ENCODE results near the gene DIAPH2. TPM values are rescaled to one million over a fixed set of nuclear protein-coding genes. Genes with fewer than 3 reads are reported as not detected.
A peak's percentile ranks its signal among the peaks of the same experiment; 100 is the strongest.
"Not testable (repeated sequence)": the region's sequence is repeated elsewhere in the genome, so short reads cannot be mapped to it uniquely, and the experiment has no call there.

Gene DIAPH2
- total RNA-seq, 1 experiment from 2014 or later = 22.5 TPM

GRCh38 chrX:96703379-96703778 is 18.7 kb downstream of the DIAPH2 start:
- H3K9me3 ChIP-seq (replicated peaks) = no peaks in the 10 kb centered on the region
- no peaks in the 10 kb centered on the region for H3K4me1 ChIP-seq
- H3K4me3 ChIP-seq = no peak overlapping the region
- DNase-seq = no peak
- H3K36me3 ChIP-seq = no peaks in the 10 kb centered on the region
- H3K27me3 ChIP-seq = no peaks in the 10 kb centered on the region
- no peak overlapping the region for H3K27ac ChIP-seq

GRCh38 chrX:96703816-96704215 is 19.2 kb downstream of the DIAPH2 start:
- Histone ChIP-seq H3K4me1 (no peaks in the 10 kb centered on the region), H3K27ac (no peak overlapping the region), H3K9me3 (replicated peaks) (no peaks in the 10 kb centered on the region), H3K27me3 (no peaks in the 10 kb centered on the region), H3K36me3 (no peaks in the 10 kb centered on the region), H3K4me3 (no peak overlapping the region)
- no peak for DNase-seq

- no peak for DNase-seq
- Histone ChIP-seq H3K27ac (no peak overlapping the region), H3K4me1 (no peaks in the 10 kb centered on the region), H3K27me3 (no peaks in the 10 kb centered on the region), H3K9me3 (replicated peaks) (no peaks in the 10 kb centered on the region), H3K4me3 (no peak overlapping the region), H3K36me3 (no peaks in the 10 kb centered on the region)
Measured at GRCh38 chrX:96704629-96705028, 20.0 kb downstream of the DIAPH2 start.

GRCh38 chrX:96705905-96706304 is 21.3 kb downstream of the DIAPH2 start:
- Histone ChIP-seq H3K9me3 (replicated peaks) (no peaks in the 10 kb centered on the region), H3K4me1 (no peaks in the 10 kb centered on the region), H3K4me3 (no peak overlapping the region), H3K27me3 (no peaks in the 10 kb centered on the region), H3K36me3 (no peaks in the 10 kb centered on the region), H3K27ac (no peak overlapping the region)
- DNase-seq = no peak

DNA sequence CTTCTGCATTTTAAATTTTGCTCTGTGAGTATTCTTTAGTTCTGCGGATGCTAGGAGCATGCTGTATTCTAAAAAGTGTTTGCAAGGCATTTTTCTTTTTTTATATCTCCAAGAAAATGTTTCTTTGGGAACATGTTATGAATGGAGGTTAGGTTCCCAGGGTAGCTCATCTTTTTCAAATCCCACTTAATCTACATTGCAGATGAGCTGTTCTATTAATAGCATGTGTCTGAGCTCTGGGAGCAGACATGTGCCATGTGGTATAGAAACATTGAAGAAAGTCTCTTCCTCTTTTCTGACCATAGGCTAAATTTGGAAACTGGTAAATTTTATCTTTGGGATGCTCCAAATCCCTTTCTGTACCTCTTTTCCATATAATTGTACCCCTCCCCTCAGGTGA is 23.2 kb downstream of the DIAPH2 start:
- H3K27me3 ChIP-seq = no peaks in the 10 kb centered on the region
- peak in 1 of 2 experiments; percentile 8 for DNase-seq
- no peaks in the 10 kb centered on the region for H3K9me3 ChIP-seq (replicated peaks)
- no peaks in the 10 kb centered on the region for H3K4me1 ChIP-seq
- H3K4me3 ChIP-seq = no peak overlapping the region
- no peaks in the 10 kb centered on the region for H3K36me3 ChIP-seq
- no peak overlapping the region for H3K27ac ChIP-seq

- H3K4me3 ChIP-seq = no peak overlapping the region
Measured at GRCh38 chrX:96710031-96710430, 25.4 kb downstream of the DIAPH2 start.

DNA sequence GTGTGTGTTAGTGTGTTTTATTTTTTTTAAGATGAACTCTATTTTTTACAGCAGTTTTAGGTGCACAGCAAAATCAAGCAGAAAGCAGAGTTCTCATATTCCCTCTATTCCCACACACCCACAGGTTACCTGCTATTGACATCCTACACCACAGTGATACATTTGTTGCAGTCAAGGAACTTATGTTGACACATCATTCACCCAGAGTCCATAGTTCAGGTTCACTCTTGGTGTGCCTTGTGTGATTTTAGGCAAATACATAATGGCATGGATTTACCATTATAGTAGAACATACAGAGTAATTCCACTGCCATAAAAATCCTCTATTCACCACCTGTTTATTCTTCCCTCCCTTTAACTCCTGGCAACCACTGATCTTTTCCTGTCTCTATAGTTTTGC is 28.7 kb downstream of the DIAPH2 start:
- Histone ChIP-seq H3K4me1 (no peaks in the 10 kb centered on the region), H3K36me3 (no peaks in the 10 kb centered on the region), H3K9me3 (replicated peaks) (no peaks in the 10 kb centered on the region), H3K27me3 (no peaks in the 10 kb centered on the region), H3K4me3 (no peak overlapping the region), H3K27ac (no peak overlapping the region)
- DNase-seq = no peak

More at GRCh38 chrX:96710031-96710430, 25.4 kb downstream of the DIAPH2 start:
- DNase-seq = no peak
- no peak overlapping the region for H3K27ac ChIP-seq
- H3K4me1 ChIP-seq = no peaks in the 10 kb centered on the region
- no peaks in the 10 kb centered on the region for H3K9me3 ChIP-seq (replicated peaks)
- no peaks in the 10 kb centered on the region for H3K36me3 ChIP-seq
- no peaks in the 10 kb centered on the region for H3K27me3 ChIP-seq

- H3K36me3 ChIP-seq; H3K4me3 ChIP-seq; H3K9me3 ChIP-seq (replicated peaks); H3K27ac ChIP-seq; DNase-seq; H3K4me1 ChIP-seq; H3K27me3 ChIP-seq: not testable (repeated sequence)
Measured at GRCh38 chrX:96714393-96714792, 29.8 kb downstream of the DIAPH2 start.

- Histone ChIP-seq H3K9me3 (replicated peaks) (no peaks in the 10 kb centered on the region), H3K27me3 (no peaks in the 10 kb centered on the region), H3K36me3 (no peaks in the 10 kb centered on the region), H3K4me3 (no peak overlapping the region), H3K27ac (no peak overlapping the region), H3K4me1 (no peaks in the 10 kb centered on the region)
- no peak for DNase-seq
Measured at GRCh38 chrX:96715481-96715880, 30.8 kb downstream of the DIAPH2 start.

GRCh38 chrX:96719161-96719875 is 34.7 kb downstream of the DIAPH2 start:
- no peak for DNase-seq
- H3K36me3 ChIP-seq = no peaks in the 10 kb centered on the region
- H3K27ac ChIP-seq = no peak overlapping the region
- no peaks in the 10 kb centered on the region for H3K9me3 ChIP-seq (replicated peaks)
- no peaks in the 10 kb centered on the region for H3K4me1 ChIP-seq
- H3K27me3 ChIP-seq = no peaks in the 10 kb centered on the region
- H3K4me3 ChIP-seq = no peak overlapping the region

DNA sequence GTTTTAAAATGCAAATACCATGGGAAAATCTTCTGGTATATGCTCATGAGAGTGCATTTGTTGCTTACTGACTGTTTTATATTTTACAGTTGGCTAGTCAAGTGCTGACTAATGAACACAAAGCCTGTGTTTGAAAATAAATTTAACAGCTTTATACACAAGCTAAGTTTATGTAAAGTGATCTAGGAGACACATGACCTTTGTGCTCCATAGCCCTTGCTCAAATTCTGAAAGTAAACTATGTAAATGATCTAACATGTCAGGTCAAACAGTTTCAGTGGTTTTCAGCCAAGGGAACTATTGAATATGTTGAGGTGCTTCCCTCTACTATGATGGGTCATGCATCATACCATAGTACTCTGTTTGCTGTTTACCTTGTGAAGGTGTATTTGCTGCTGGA is 36.7 kb downstream of the DIAPH2 start:
- Histone ChIP-seq H3K4me3 (no peak overlapping the region), H3K27me3 (no peaks in the 10 kb centered on the region), H3K36me3 (no peaks in the 10 kb centered on the region), H3K27ac (no peak overlapping the region), H3K9me3 (replicated peaks) (no peaks in the 10 kb centered on the region), H3K4me1 (no peaks in the 10 kb centered on the region)
- DNase-seq = no peak

DNA sequence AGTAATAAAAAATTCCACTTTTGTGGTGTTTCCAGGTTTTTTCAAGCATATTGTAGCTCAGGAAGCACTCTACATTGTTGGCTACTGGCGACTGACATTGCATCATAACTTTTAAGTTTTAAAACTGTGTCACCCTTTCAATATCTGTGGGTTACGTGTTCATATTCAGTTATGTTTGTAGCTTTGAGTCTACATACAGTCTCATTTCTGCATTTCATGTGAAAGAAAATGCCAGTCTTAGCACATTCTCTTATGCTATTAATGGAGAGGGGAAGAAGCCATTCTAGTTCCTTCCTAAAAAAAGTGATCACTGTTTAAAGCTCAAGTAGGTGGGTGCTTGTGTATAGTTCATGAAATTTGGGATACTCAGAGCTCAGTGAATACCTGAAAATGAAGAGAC is 38.1 kb downstream of the DIAPH2 start:
- Histone ChIP-seq H3K4me3 (no peak overlapping the region), H3K4me1 (no peaks in the 10 kb centered on the region), H3K27ac (no peak overlapping the region), H3K27me3 (no peaks in the 10 kb centered on the region), H3K9me3 (replicated peaks) (no peaks in the 10 kb centered on the region), H3K36me3 (no peaks in the 10 kb centered on the region)
- no peak for DNase-seq

DNA sequence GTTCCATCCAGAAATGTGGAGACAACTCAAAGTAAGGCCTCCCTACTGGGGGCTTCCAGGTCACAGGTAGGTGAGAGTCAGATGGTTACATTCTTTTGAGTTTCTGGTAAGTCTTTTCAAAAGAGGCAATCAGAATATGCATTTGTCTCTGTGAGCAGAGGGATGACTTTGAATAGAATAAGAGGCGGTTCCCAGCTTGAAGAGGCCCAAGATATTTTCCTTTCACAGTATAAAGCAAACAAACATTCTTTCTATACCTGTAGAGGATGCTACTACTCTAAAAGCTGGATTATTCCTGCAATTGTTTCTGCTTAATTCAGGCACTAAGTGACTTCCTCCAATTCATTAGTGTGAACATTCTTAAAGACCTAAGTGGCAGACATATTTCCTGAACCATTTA is 44.4 kb downstream of the DIAPH2 start:
- Histone ChIP-seq H3K4me1 (no peaks in the 10 kb centered on the region), H3K27ac (no peak overlapping the region), H3K36me3 (no peaks in the 10 kb centered on the region), H3K4me3 (no peak overlapping the region), H3K27me3 (no peaks in the 10 kb centered on the region), H3K9me3 (replicated peaks) (no peaks in the 10 kb centered on the region)
- DNase-seq = no peak

GRCh38 chrX:96729868-96730643 is 45.4 kb downstream of the DIAPH2 start:
- H3K4me3 ChIP-seq = no peak overlapping the region
- H3K27ac ChIP-seq = no peak overlapping the region
- no peaks in the 10 kb centered on the region for H3K4me1 ChIP-seq
- H3K27me3 ChIP-seq = no peaks in the 10 kb centered on the region
- no peaks in the 10 kb centered on the region for H3K36me3 ChIP-seq
- DNase-seq = no peak
- H3K9me3 ChIP-seq (replicated peaks) = no peaks in the 10 kb centered on the region

GRCh38 chrX:96731000-96731399 is 46.4 kb downstream of the DIAPH2 start:
- not testable (repeated sequence) for H3K4me1 ChIP-seq; H3K27ac ChIP-seq; H3K4me3 ChIP-seq; H3K36me3 ChIP-seq; DNase-seq; H3K9me3 ChIP-seq (replicated peaks); H3K27me3 ChIP-seq
